GM19324 (cell line): Measurements from ENCODE around the gene AUNIP.
A peak's percentile ranks its signal among the peaks of the same experiment; 100 is the strongest.

ENCODE experiments used
- ATAC-seq: cut with Tn5 transposase; IDR thresholded peaks from one replicate; pipeline ENCODE4 v1.9.1; 2021; ENCODE audit warnings: mild to moderate bottlenecking, moderate library complexity; ENCODE audit not compliant: unreplicated experiment, low FRiP score

The AUNIP gene

DNA sequence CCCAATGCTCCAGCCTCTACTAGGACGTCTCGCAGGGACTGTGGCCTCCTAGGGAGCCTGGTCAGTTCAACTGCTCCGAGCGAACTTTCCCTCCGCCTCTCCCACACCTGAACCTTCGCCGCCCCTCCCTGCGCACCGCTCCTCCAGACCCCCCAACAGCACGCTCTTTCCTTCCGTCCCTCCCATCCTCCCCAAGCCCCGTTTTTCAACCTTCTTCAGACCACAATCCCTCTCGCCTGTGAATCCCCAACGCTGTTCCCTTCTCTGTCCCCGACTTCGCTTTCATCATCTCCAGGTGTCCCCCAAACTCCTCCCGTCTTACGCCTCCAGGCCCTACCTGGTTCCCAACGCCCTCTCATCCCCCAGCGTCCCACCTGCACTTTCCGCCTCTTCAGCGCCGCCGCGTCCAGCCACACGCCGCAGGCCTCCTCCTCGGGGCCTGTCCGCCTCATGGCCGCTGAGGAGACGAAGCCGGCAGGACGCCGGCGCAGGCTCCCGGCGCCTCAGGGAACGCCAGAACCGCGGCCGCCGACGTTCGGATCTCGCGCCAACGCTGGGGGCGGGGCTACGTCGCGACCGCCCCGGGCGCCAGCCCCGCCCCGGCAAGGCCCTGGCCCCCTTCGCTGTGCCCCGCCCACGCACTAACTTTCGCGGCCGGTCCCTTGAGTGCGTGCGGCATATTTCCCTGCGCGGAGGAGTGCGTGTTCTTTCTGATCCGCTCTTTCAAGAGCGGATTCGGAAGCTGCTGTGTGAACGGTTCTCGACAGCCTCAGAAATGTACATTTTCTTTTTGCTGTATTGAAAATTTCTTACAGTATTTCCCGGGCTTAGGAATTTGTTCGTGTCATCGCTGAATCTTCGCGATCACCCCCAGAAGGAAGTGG, at the start of gene AUNIP:
Gene AUNIP (minus strand): TSS at position 552 of the 884 bp plus-strand sequence. CDS start 100 bp downstream, at position 452.
- ATAC-seq, result peak; percentile 82

GRCh38 chr1:25909040-25909439, 49.8 kb upstream of the AUNIP start:
- no peak for ATAC-seq

DNA sequence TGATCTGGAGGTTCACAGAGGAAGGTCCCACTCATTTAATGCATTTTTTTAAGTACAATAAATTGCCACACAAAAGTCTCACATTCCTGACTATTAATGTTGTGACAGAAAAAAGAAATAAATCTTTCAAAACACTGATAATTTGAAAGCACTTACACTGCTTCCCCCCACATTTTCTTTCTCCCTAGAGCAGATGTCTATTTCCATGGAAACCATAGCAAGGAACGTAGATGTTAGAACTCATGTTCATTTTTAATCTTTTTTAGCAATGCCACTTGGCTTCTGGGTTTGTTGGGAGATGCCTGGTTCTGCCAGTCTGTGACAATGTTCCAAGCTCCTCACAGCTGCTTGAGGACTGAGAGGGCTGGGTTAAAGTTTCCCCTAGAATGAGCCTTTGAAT, 48.9 kb upstream of the AUNIP start:
- no peak for ATAC-seq

- ATAC-seq, result no peak
These were observed 48.3 kb upstream of the AUNIP start for GRCh38 chr1:25907601-25908000.

DNA sequence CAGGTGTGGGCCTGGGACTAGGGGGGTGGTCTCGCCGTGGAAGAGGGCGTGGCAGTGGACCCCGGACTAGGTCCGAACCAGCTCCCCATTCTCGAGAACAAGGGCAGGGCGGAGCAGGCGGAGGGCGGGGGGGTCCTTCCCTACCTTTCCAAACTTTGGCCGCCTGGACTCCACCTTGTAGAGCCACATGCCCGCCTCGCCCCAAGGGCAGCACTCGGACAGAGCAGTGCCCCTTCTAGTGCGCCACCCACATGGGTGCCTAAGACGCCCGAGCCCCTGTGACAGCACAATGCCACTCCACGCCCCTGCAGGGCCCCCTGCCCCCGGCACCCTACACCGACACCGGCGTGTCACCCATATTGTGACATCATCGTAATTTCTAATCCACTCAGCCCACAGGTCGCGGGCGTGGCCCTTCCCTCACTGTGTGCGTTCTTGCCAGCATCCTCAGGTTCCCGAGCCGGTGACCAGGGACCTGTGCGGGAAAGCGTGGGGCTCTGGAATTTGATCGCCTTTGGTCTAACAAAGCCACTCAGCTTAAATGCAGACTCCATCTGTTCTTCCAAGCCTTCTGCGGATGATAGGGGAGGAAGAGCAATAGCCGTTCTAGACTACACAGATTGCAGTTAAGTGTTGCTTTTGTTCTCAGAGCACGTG, 47.5 kb upstream of the AUNIP start:
- ATAC-seq, result no peak

DNA sequence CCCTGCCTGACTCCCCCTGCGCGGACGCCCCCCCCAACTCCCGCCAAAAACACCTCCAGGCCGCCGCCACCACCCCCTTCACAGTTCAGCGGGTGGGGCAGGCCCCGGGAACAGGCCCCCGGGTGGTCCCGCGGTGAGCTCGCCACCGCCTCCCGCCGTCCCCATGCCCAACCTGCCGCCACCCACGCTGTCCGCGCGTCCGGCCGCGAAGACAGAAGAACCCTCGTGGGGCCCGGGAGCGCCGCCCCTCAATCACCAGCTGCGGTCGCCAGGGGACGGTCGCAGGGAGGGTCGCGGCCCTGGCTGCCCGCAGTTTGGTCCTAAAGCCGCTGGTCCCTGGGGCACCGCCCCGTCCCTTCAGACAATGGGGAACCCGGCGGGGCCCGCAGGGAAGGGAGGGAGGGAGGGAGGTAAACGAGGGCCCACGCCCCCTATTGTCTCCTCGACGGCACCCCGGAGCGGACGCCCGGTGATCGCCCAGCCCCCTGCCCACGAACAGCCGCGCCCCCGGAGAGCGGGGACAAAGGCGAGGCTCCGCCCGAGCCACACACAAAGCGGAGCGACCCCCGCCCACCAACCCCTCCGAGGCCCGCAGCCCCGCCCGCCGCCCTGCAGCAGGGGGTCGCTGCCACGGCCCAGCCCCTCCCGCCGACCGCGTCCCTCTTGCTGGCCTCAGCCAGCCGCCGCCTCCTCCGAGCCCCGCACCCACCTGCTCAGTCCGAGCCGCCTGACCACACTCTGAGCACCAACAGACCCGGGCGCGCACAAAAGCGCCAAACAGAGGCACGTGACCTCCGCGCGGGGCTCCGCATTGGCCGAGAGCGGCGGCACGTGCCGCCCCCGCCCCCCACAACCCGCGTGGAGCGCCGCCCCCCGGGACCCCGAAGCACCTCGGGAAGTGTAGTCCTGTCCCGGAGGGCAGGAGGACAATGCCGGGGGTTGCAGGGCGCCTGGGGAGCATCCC, 46.7 kb upstream of the AUNIP start, which contains the start of gene STMN1:
Gene STMN1 (minus strand): TSS at position 740 of the 964 bp plus-strand sequence. CDS start 1,743 bp downstream, outside the sequence.
- ATAC-seq, result peak; percentile 63

DNA sequence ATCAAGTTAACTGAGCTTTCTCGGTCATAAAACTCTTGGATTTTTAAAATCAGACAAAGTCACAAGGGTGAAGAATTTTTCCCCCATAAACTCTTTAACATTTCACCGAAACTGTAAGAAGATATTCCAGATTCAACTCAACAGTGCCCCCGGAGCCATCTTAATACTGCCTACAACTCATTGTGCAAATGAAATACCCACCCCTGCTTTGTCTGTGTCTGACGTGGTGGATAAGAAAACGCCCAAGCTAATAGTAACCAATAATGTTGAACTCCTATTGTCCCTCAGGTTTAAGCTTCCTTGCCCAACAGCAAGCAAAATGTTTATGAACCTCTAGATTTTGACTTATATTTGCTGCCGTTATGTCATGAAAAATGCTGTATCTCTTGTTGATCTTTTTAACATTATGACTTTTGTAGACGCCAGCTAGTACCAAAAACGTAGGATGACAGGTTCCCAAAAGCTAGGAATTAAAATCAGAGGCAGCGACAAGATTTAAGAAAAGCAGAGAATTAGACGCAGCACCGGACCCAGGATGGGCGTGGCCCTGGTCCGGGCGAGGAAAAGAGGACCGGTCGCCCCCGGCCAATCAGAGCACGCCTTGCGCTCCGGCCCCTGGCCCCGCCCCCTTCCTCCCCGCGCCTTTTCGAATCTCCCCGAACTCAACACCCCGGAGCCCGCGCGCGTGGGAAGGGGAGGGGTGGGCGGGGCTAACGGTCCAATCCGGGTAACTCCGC, 45.9 kb upstream of the AUNIP start:
- peak; percentile 84 for ATAC-seq

DNA sequence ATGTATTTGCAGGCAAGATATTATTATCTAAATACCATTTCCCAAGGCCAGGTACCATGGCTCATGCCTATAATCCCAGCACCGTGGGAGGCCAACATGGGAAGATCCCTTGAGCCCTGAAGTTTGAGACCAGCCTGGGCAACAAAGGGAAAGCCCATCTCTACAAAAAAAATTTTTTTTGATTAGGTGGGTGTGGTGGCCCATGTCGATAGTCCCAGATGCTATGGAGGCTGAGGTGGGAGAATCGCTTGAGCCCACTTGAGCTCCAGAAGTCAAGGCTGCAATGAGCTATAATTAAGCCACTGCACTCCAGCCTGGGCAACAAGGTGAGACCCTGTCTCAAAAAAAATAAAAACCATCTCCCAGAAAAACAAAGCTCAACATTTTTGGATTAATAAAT, 44.7 kb upstream of the AUNIP start:
- no peak for ATAC-seq

GRCh38 chr1:25902462-25902861, 43.2 kb upstream of the AUNIP start:
- ATAC-seq, result no peak

DNA sequence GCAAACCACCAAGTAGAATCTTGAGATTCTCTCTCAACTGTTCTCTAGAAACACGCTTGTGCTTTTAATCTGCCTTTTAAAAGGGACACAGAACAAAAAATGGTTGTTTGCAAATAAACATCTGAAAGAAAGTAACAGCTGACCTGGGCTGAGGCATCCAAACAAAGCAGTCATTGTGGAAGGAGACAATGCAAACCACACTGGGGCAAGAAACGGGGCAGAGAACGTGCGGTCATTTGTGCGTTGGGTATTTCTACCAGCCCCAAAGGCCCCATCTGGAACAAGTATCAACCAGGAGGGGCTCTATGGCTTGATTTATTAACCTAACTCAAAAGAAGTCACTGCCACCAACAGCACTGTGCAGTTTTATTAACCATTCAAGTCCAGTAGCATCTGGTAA, 41.0 kb upstream of the AUNIP start:
- no peak for ATAC-seq

- ATAC-seq, result no peak
These were observed 40.5 kb upstream of the AUNIP start for GRCh38 chr1:25899792-25900191.

- no peak for ATAC-seq
These were observed 39.2 kb upstream of the AUNIP start for GRCh38 chr1:25898223-25899015.

DNA sequence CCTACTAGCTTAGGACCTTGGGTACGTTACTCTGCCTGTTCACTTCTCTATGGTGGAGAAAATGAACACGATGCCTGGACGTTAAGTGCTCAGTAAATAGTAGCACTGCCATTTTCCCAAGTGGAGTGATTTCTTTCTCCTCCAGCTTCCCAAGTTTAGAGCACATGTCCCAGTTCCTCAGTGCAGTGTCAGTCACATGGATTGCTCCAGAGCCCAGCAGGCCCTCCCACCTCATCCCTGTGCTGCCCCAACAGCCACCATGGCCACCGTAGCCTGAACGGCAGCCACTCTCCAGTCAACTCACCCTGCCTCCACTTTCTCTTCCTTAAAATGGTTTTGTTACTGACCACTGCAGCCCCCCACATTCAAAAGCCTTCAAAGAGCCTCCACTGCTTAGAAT, 38.5 kb upstream of the AUNIP start:
- no peak for ATAC-seq

DNA sequence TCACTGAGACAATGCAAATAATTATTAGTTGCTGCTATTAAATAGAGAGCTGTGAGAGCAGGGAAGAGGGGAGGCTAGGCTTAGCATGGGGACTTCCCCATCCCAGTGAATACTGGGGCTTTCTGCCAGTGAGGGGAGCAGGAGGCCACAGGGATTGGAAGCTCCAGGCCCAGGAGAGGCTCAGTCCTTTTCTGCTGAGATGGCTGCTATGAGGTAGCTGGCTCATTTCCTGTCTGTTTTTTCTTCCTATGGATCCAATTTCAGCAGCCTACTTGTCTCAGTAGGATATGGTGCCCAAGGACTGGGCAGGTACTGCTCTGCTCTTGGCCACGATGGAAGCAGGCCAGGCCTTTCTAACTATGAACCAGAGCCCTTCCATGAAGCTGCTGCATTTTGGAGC, 37.0 kb upstream of the AUNIP start:
- ATAC-seq, result no peak

DNA sequence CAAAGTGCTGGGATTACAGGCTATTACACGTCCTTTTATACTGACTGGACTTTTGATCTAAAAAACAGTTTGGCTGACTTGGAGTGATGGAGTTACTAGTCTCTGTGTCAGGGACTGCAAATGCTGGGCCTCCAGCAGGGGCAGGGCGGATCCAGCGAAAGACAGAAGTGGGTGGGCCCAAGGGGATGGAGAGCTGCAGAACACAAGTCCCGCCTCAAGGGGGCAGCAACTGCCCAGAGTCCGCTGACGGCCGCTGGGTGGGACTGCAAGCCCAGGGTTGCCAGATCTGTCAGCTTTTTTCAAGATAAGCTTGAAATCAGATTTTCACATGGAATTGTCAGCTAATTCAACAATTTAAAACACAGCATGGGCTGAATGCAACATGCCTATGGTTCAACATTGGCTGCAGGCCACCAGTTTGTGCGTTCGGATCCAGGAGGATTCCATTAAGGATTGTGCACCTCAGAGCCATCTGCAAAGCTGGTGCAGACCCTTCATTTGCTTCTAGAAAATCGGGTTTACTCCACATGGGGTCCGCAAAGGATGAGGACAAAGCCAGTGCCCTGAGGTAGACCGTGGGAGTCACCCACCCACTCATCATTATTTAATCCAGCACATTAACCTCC, 36.2 kb upstream of the AUNIP start:
- ATAC-seq, result peak; percentile 75

DNA sequence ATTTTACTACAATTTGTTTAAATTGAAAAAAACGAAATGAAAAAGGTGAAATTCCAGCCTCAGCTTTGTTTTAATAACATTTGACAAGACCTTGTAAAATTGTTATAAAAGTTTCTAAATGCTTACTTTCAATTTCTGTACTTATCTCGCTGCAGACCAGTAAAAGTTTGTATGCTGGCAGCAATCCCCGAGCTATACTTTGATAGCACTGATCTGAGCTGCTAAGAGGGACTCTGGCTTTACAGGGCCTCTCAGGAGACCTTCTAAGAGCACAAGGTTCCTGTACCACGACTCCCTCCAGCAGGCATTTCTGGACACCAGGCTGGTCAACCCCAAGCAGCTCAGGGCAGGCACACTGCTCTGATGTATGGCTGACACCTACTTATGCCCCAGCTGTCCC, 33.9 kb upstream of the AUNIP start:
- no peak for ATAC-seq

GRCh38 chr1:25891606-25892005, 32.3 kb upstream of the AUNIP start:
- no peak for ATAC-seq

- no peak for ATAC-seq
These were observed 31.2 kb upstream of the AUNIP start for GRCh38 chr1:25890239-25891034.
